MG63 (cell line): ENCODE results near the gene IL23R. TPM values are rescaled to one million over a fixed set of nuclear protein-coding genes. Genes with fewer than 3 reads are reported as not detected.
"Not testable (repeated sequence)": the region's sequence is repeated elsewhere in the genome, so short reads cannot be mapped to it uniquely, and the experiment has no call there.

Experiments
- DNase-seq: peaks from one replicate; pipeline ENCODE4 v3.0.0-alpha.2; 2020
- H3K27me3 ChIP-seq: fragments of 250-450 bp; sonication (Bioruptor Pico); 2 replicates; pipeline ENCODE4 v1.5.1; 2020; ENCODE audit warnings: mild to moderate bottlenecking, moderate library complexity
- H3K36me3 ChIP-seq: fragments of 250-450 bp; sonication (Bioruptor Pico); 2 replicates; pipeline ENCODE4 v1.5.1; 2020; ENCODE audit warnings: mild to moderate bottlenecking, moderate library complexity
- H3K4me3 ChIP-seq: fragments of 250-450 bp; sonication (Bioruptor Pico); 2 replicates; pipeline ENCODE4 v1.5.1; 2020; ENCODE audit warnings: mild to moderate bottlenecking, moderate library complexity
- H3K9me3 ChIP-seq: fragments of 250-450 bp; sonication (Bioruptor Pico); 2 replicates; pipeline ENCODE4 v1.5.1; 2020; ENCODE audit warnings: mild to moderate bottlenecking, moderate library complexity
- total RNA-seq: library from RNA; depleted of rRNA; stranded (reverse); fragments of >200 nt; shearing (Covaris generic); gene quantifications from 2 replicates; pipeline ENCODE4 v1.2.3, GENCODE V29; 2014; ENCODE audit warnings: low replicate concordance

Gene IL23R
- total RNA-seq, 1 experiment from 2014 or later = not detected

DNA sequence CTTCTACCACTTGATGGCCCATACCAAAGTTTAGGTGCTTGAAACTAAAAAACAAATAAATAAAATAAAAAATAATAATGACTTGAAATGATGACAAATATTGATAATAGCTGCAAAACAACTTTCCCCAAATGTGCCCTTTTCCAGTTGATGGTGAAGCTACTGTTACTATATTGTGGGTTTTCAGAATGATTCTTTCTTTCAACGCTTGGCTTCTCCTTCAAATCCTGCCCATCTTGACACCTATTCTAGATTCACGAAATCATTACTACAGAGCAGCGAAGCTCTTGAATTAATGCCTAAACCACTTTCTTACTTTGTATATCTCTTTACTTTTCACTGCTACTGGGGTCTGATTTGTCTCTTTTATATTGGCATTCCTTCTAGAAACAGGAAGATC lies 22.3 kb upstream of the IL23R start:
- no peak overlapping the region for H3K4me3 ChIP-seq
- DNase-seq = no peak
- no peaks in the 10 kb centered on the region for H3K9me3 ChIP-seq
- no peaks in the 10 kb centered on the region for H3K27me3 ChIP-seq
- no peaks in the 10 kb centered on the region for H3K36me3 ChIP-seq

DNA sequence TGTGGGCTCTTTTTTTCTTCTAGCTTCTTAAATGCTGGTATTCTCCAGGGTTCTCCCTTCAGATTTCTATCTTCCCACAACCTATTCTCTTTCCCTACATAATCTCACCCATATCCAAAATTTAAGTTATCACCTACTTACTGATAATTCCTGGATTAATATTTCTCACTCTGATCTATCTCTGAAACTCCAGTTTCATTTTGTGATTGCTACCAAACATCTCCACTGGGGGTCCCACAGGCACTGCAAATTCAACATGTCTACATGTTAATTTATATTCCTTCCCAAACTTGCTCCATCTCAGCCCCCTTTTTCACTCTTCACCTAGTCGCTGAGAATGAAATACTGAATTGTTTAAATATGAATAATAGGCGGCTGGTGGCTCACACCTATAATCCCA lies 21.6 kb upstream of the IL23R start:
- DNase-seq = no peak
- no peaks in the 10 kb centered on the region for H3K36me3 ChIP-seq

DNA sequence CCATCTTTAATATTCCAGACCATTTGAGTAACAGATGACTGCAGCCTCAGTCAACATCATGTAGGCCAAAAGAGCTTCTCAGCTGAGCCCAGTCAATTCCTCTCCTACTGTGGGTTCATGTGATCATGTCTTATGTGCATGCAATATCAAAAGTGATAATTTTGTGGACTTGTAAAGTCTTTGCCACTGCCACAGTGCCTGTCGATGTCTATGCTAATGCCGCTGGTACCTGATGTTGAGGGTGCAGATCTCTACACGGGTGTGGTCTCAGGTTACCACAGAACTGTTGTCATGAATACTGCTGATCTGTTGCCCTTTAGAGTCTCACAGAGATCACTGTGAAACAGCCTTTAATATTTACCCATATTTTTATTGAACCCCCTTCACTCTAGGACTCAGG lies 20.2 kb upstream of the IL23R start:
- no peak for DNase-seq
- Histone ChIP-seq H3K4me3 (no peak overlapping the region), H3K36me3 (no peaks in the 10 kb centered on the region), H3K9me3 (no peaks in the 10 kb centered on the region), H3K27me3 (no peaks in the 10 kb centered on the region)

More for the DNA sequence above, 21.6 kb upstream of the IL23R start:
- Histone ChIP-seq H3K9me3 (no peaks in the 10 kb centered on the region), H3K4me3 (no peak overlapping the region), H3K27me3 (no peaks in the 10 kb centered on the region)

DNA sequence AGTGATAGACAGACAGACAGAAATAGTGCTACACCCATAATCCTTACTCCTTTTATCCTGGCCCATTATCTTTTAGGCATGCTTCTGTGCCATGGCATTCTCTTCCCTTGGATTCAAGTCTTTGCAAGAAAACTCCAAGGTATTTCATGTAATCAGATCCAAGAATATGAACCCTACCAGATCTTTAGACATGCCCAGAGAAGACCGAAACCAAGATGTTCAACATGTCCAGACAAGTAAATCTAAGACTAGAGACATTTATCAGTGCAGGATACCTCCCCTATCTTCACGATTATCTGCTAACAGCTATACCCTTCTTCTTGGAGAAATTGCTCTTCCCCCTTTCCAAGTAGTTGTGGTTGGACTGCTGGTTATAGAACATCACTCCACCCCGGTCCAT lies 19.7 kb upstream of the IL23R start:
- Histone ChIP-seq H3K4me3 (no peak overlapping the region), H3K9me3 (no peaks in the 10 kb centered on the region)
- DNase-seq = no peak

DNA sequence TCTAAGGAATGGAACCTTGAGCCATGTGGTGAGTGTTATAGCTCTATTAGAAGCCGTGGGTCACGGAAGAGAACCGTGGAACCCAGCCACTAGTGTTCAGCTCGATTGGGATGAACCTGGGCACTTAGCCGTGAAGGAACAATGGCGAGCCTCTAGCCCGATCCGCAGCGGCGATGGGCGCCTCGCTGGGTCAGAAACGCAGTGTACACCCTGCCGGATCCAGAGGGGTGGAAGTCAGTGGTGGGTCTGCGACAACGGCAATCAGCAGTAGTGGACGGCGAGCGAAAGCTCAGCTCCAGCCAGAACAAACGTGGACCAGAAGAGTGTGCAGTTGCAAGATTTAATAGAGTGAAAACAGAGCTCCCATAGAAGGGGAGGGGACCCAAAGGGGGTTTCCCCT lies 18.3 kb upstream of the IL23R start:
- H3K9me3 ChIP-seq, H3K4me3 ChIP-seq, H3K36me3 ChIP-seq, DNase-seq, H3K27me3 ChIP-seq: not testable (repeated sequence)

More for the DNA sequence above, 19.7 kb upstream of the IL23R start:
- no peaks in the 10 kb centered on the region for H3K36me3 ChIP-seq
- H3K27me3 ChIP-seq = no peaks in the 10 kb centered on the region

DNA sequence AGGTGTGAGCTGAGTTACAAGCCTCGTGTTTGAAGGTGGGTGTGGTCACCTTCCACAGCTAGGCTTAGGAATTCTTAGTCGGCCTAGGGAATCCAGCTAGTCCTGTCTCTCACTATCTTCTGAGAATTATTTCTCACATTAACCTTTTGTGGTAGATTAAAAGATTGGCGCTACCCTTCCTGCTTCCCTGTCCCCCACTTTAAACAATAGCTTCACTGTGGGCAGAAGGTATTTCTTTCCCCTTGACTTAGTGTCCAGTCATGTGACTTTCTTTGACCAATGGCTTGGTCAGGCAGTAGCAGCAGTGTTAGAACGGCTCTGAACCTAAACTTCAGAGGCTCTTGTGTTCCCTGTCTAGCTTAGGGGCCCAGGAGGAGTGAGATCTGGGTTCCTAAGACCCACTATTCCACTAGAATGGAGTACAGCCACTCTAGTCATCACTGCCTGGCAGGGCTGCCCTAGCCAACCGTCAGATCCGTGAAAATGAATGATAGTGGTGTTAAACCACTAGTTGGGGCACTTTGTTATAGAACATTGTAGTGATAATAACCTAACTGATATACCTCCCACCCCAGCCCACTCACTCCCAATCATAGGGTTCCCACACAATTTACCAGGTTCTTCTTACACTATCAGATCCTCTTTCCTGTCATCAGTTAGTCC lies 17.6 kb upstream of the IL23R start:
- no peak overlapping the region for H3K4me3 ChIP-seq
- no peaks in the 10 kb centered on the region for H3K36me3 ChIP-seq
- no peak for DNase-seq
- H3K27me3 ChIP-seq = no peaks in the 10 kb centered on the region; the same call in 1 of the 2 replicates
- no peaks in the 10 kb centered on the region for H3K9me3 ChIP-seq

DNA sequence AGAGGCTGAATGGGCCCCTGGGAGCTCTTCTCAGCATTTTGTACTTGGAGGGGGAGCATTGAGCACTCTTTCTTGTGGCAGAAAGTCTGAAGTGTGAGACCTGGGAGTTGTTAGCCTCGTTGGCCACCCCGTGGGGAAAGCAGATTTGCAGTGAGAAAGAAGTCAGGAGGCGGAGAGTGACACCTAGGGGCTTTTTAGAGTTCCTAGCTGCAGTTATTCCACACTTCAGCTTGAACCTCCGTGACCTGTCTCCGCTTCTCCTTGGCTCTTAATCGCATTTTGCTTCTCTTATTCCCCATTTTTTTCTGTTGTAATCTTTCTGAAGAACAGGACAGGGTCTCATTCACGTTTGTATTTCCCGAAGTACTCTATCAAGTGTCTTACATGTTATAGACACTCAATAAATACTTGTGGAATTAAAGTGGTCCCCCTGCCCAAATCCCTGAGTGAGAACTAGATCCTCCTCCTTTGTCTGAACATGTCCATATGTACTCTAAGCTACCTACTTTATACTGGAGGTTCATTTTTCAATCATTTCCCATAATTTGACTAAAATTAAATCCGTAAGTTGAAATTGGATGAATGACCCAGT lies 17.0 kb upstream of the IL23R start:
- DNase-seq = peak; percentile 61
- H3K27me3 ChIP-seq = no peaks in the 10 kb centered on the region; the same call in 1 of the 2 replicates
- no peaks in the 10 kb centered on the region for H3K9me3 ChIP-seq
- no peaks in the 10 kb centered on the region for H3K36me3 ChIP-seq
- no peak overlapping the region for H3K4me3 ChIP-seq

DNA sequence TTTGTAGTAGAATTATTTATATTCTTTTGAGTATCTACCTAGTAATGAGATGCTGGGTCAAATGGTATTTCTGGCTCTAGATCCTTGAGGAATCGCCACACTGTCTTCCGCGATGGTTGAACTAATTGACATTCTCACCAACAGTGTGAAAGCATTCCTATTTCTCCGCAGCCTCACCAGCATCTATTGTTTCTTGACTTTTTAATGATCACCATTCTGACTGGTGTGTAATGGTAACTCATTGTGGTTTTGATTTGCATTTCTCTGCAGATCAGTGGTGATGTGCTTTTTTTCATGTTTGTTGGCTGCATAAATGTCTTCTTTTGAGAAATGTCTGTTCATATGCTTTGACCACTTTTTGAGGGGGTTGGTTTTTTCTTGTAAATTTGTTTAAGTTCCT lies 15.3 kb upstream of the IL23R start:
- Histone ChIP-seq H3K36me3 (no peaks in the 10 kb centered on the region), H3K9me3 (no peaks in the 10 kb centered on the region), H3K27me3 (no peaks in the 10 kb centered on the region; the same call in 1 of the 2 replicates), H3K4me3 (no peak overlapping the region)
- DNase-seq = no peak

DNA sequence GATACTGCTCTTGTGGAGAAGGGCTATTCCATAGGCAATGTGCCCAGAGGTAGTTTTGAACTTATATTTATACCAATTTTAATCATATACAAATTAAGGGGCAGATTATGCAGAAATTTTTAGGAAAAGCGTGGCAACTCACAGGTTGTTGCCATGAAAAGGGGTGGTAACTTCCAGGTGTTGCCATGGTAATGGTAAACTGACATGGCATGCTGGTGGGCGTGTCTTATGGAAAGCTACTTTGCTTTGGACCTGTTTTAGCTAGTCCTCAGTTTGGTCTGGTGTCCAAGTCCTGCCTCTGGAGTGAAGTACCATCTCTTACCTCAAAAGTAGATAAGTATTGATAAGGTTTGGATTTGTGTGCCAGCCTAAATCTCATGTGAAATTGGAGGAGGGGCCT lies 7.9 kb upstream of the IL23R start:
- Histone ChIP-seq H3K36me3 (no peaks in the 10 kb centered on the region), H3K4me3 (no peak overlapping the region), H3K9me3 (no peaks in the 10 kb centered on the region), H3K27me3 (no peaks in the 10 kb centered on the region)
- no peak for DNase-seq

DNA sequence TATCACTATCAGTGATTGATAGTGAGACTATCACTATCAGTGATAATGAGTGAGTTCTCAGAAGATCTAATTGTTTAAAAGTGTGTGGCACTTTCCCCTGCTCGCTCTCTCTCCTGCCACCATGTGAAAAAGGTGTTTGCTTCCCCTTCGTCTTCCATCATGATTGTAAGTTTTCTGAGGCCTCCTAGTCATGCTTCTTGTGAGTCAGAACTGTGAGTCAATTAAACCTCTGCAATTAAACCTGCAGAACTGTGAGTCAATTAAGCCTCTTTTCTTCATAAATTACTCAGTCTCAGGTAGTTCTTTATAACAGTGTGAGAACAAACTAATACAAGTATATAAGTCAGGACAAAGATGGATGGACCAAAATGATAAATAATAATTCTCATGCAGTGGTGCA lies 7.0 kb upstream of the IL23R start:
- H3K27me3 ChIP-seq = no peaks in the 10 kb centered on the region
- H3K36me3 ChIP-seq = no peaks in the 10 kb centered on the region
- DNase-seq = no peak
- no peak overlapping the region for H3K4me3 ChIP-seq
- no peaks in the 10 kb centered on the region for H3K9me3 ChIP-seq

DNA sequence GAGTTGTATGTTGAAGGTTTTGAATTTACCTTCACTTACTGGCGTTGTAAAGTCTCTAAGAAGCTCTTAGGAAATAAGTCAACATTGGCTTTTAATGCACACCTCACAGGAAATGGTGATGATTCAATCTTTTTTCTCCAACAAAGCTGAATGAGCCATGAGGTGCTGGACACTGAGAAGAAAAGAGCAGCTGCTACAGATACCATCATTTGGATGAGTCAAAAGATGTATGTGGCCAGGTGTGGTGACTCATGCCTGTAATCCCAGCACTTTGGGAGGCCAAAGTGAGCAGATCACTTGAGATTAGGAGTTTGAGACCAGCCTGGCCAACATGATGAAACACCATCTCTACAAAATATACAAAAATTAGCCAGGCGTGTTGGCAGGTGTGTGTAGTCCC lies 3.3 kb upstream of the IL23R start:
- no peak overlapping the region for H3K4me3 ChIP-seq
- H3K36me3 ChIP-seq = no peaks in the 10 kb centered on the region
- no peaks in the 10 kb centered on the region for H3K9me3 ChIP-seq
- peak; percentile 53 for DNase-seq
- H3K27me3 ChIP-seq = no peaks in the 10 kb centered on the region

DNA sequence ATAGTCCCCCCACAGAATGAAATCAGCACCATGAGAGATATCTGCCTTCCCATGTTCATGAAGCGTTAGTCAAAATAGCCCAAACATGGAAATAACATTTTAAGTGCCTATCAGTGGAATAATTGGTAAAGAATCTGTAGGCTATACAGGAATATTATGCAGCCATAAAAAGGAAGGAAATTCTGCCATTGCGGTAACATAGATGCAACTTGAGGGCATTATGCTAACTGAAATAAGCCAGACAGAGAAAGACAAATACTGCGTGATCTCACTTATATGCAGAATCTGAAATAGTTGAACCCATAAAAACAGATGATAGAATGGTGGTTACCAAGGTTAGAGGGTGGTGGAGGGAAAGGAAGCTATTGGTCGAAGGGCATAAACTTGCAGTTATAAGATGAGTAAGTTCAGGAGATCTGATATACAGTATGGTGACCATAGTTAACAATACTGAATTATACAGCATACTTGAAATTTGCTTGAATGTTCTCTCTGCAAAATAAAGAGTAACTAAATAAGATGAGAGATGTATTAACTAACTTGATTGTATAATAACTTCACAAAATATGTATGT lies 699 bp upstream of the IL23R start:
- Histone ChIP-seq H3K36me3 (no peaks in the 10 kb centered on the region), H3K4me3 (no peak overlapping the region), H3K9me3 (no peaks in the 10 kb centered on the region), H3K27me3 (no peaks in the 10 kb centered on the region)
- DNase-seq = no peak

DNA sequence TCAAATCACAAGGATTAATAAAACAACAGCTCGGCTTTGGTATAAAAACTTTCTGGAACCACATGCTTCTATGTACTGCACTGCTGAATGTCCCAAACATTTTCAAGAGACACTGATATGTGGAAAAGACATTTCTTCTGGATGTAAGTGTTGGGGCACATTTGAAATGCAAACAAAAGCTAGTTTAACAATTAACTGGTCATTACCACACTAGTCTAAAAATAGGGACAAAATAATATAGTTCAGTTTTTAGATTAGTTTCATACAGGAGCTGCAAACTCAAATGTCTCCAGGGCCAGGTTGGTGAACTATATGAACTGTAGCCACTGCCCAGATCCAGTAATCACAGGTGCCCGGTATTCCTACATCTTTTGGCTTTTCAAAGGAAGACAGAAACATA lies 3.2 kb downstream of the IL23R start:
- H3K4me3 ChIP-seq = no peak overlapping the region
- no peaks in the 10 kb centered on the region for H3K9me3 ChIP-seq
- no peaks in the 10 kb centered on the region for H3K27me3 ChIP-seq
- H3K36me3 ChIP-seq = no peaks in the 10 kb centered on the region
- no peak for DNase-seq

DNA sequence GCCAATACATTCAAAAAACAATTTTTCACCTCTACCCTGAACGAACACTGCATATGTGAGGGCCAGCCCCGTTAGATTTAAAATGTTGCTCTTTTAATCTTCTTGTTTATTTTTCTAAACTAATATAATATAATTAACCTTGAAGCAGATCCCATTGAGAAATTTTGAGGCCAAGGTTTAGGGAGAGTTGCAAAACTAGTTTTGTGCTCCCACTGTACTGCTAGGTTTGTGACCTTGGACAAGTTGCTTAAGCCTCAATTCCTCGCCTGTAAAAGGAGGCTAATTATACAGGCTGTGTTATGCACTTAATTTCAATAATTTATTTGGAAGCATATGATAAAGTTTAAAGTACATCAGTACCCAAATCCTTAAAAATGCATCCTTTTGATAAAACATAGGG lies 3.7 kb downstream of the IL23R start:
- H3K4me3 ChIP-seq = no peak overlapping the region
- H3K9me3 ChIP-seq = no peaks in the 10 kb centered on the region
- H3K36me3 ChIP-seq = no peaks in the 10 kb centered on the region
- DNase-seq = no peak
- H3K27me3 ChIP-seq = no peaks in the 10 kb centered on the region

DNA sequence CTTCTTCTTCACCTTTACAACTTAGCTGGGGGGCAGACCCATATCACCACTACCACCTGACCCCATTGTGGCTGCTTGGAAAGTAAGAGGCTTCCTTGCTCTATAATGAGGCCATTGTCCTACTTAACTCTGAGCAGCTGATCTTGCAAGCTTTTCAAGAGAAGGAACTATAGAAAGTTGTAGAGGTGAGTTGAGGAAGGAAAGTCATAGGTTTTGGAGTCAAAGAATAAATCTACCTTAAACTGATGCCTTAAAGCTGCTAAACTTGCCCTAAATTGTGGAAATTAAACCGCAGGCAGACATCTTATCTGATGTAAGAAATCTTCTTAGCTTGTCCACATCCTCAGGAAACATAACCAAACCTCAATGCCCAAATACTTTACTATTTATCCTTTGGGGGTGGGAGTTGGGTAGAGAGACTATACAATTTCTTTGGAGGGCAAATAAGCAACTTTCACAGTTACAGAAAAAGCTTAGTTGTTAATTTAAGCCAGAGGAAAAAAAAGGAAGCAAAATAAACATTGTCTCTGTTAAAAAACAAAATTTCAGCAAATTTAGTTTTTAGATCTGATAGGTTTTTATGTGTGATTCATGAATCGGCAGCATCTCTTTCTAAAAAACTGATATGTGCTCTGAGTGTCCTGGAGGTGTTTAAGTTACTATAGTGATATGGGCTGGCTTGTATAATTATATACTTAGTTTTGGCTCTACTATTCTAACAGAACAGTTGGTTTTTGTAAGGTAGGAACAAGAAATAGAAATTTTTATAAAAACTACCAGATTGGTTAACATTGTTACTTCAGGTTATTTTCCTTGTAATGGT lies 4.7 kb downstream of the IL23R start:
- no peak for DNase-seq
- Histone ChIP-seq H3K27me3 (no peaks in the 10 kb centered on the region), H3K36me3 (no peaks in the 10 kb centered on the region), H3K9me3 (no peaks in the 10 kb centered on the region), H3K4me3 (no peak overlapping the region)

DNA sequence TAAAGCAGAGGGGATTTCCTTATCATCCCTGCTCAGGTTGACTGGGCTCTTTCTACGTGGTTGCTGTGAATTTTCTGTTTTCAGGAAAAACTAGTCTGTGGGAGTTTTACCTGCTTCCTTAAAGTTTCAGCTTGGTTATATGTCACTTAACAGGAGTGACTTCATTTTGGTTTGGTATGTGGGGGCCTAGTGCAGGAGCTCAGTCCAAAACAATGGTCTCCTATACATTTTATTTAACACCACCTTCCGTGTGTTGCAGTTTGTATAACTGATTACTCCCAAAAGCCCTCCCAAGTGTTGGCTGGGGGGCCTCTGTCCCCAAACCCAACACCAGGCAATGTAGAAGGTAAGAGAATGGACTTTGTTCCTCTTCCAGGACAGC lies 5.3 kb downstream of the IL23R start:
- Histone ChIP-seq H3K9me3 (no peaks in the 10 kb centered on the region), H3K27me3 (no peaks in the 10 kb centered on the region), H3K4me3 (no peak overlapping the region), H3K36me3 (no peaks in the 10 kb centered on the region)
- DNase-seq = no peak

DNA sequence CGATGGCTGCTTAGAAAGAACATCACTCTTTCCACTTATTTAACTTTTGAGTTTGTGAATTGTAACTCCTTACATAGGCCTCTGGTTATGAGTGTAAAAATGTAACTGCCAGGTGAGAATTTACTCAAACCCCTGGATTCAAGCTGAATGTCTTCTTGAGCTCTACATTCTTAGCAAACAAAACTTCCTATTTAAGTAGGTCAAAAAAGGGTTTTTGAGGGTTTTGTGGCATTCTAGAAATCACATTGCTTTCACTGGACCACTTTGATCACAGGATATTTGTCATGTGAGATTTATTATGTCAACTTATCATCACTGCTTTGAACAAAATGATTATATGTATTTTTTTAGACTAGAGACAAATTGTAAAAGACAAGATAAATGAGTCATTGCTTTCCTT lies 5.7 kb downstream of the IL23R start:
- no peaks in the 10 kb centered on the region for H3K9me3 ChIP-seq
- no peaks in the 10 kb centered on the region for H3K36me3 ChIP-seq
- no peaks in the 10 kb centered on the region for H3K27me3 ChIP-seq
- DNase-seq = no peak
- no peak overlapping the region for H3K4me3 ChIP-seq
